Activated CD8-positive, alpha-beta memory T cell treated with anti-CD3 and anti-CD28 coated beads, Interleukin-2, amount 10 ng/mL, durations not matched to agents 7 days and 5 days (primary cell): ENCODE results near the gene HOXD3. TPM values are rescaled to one million over a fixed set of nuclear protein-coding genes. Genes with fewer than 3 reads are reported as not detected.

Source experiments
- ATAC-seq: fragments of 150-1000 bp; cut with Tn5 transposase; one replicate; pipeline ENCODE4 v1.10.0; 2021; ENCODE audit warnings: moderate library complexity
- CTCF ChIA-PET: fragments of 350-600 bp; sonication (Branson Sonifier 250); formaldehyde crosslinking; loops from one replicate; lab custom pipeline; 2021; ENCODE audit warnings: antibody characterized with exemption; lab: Charles Lee
- DNase-seq: peaks from one replicate; pipeline ENCODE4 v3.0.0-alpha.2; 2020
- H3K27ac Mint-ChIP-seq: one replicate; pipeline ENCODE4 v1.8.0; 2021; ENCODE audit warnings: mild to moderate bottlenecking, mixed read lengths
- H3K27me3 Mint-ChIP-seq: one replicate; pipeline ENCODE4 v1.8.0; 2021; ENCODE audit warnings: mixed read lengths
- H3K36me3 Mint-ChIP-seq: one replicate; pipeline ENCODE4 v1.8.0; 2021; ENCODE audit warnings: mild to moderate bottlenecking, mixed read lengths
- H3K4me1 Mint-ChIP-seq: one replicate; pipeline ENCODE4 v1.8.0; 2021; ENCODE audit warnings: mixed read lengths
- H3K4me3 Mint-ChIP-seq: one replicate; pipeline ENCODE4 v1.8.0; 2021; ENCODE audit warnings: mild to moderate bottlenecking, moderate library complexity, mixed read lengths
- H3K9me3 Mint-ChIP-seq: one replicate; pipeline ENCODE4 v1.8.0; 2022; ENCODE audit warnings: low read depth, mixed read lengths
- microRNA-seq: library from miRNA; unstranded; fragments of <30 nt; microRNA quantifications from one replicate; pipeline ENCODE4 v1.2.0, GENCODE V29; 2022
- total RNA-seq, 2 experiments: library from RNA; stranded (reverse); gene quantifications; one replicate each; pipeline ENCODE4 v1.2.3, GENCODE V29; 2021

HOXD3 gene
- total RNA-seq, 2 experiments from 2014 or later = not detected

DNA sequence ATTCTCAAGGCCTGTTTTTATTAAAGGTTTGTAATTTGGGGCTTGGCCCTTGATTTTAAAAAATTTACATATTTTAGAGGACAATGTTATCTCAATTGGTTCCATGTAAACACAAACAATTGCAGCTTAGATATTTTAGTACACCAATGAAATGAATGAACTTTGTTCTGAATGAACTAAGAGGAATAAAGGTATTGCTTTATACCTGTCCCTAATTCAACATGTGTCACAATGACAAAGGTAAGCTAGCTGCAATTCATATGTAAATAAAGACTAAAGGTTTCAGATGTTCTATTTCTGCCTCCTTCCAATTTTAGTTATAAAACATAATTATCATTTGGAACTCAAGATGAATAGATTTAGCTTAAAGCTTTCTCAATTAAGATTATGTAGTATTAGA is 42.8 kb downstream of the HOXD3 start:
- peaks cover 38% of the 10 kb centered on the region for H3K27me3 Mint-ChIP-seq
- no peaks in the 10 kb centered on the region for H3K9me3 Mint-ChIP-seq
- H3K4me1 Mint-ChIP-seq = no peaks in the 10 kb centered on the region
- H3K27ac Mint-ChIP-seq = no peak overlapping the region
- ATAC-seq (no peak), DNase-seq (no peak)
- H3K36me3 Mint-ChIP-seq = no peaks in the 10 kb centered on the region
- CTCF ChIA-PET = interaction anchor here (1.3 kb wide), 1 partner anchor 255 kb away, joined by 3 read pairs; no protein-coding TSS in a partner anchor
- no peak overlapping the region for H3K4me3 Mint-ChIP-seq

DNA sequence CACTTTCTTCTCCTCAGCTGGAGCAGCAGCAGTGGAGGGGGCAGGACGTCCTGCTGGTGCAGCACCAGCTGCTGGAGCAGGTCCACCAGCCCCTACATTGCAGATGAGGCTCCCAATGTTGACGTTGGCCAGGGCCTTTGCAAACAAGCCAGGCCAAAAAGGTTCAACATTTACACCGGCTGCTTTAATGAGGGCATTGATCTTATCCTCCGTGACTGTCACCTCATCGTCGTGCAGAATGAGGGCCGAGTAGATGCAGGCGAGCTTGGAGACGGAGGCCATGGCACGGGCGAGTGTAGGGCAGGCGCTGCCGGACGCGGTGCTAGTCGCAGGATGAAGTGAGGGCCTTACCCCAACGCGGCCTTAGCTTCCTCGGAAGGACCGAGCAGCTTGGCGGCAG is 43.9 kb downstream of the HOXD3 start:
- H3K4me1 Mint-ChIP-seq = no peaks in the 10 kb centered on the region
- DNase-seq = no peak
- H3K4me3 Mint-ChIP-seq = no peak overlapping the region
- ATAC-seq = no peak
- no peak overlapping the region for H3K27ac Mint-ChIP-seq
- CTCF ChIA-PET = interaction anchor here (1.3 kb wide), 1 partner anchor 254 kb away, joined by 3 read pairs; no protein-coding TSS in a partner anchor
- no peaks in the 10 kb centered on the region for H3K9me3 Mint-ChIP-seq
- peaks cover 32% of the 10 kb centered on the region for H3K27me3 Mint-ChIP-seq
- H3K36me3 Mint-ChIP-seq = no peaks in the 10 kb centered on the region

DNA sequence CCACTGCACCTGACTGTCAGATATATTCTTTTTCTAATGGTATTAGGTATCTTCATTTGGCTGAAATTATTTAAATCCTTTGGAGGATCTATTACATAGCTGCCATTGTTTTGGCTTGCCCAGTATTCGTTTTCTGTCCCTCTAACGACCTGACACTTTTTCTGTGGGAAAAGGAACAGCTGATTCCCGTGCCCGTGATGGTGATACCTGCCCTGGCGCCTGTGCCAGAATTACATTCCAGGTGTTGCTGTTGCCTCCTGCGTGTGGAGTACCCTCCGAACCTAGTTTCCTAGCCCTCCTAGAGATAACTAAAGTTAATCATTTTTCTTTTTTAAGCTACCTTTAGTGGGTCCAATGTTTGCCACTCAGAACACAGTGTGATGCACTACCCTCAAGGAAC is 45.4 kb downstream of the HOXD3 start:
- peaks cover 23% of the 10 kb centered on the region for H3K27me3 Mint-ChIP-seq
- no peak for ATAC-seq

DNA sequence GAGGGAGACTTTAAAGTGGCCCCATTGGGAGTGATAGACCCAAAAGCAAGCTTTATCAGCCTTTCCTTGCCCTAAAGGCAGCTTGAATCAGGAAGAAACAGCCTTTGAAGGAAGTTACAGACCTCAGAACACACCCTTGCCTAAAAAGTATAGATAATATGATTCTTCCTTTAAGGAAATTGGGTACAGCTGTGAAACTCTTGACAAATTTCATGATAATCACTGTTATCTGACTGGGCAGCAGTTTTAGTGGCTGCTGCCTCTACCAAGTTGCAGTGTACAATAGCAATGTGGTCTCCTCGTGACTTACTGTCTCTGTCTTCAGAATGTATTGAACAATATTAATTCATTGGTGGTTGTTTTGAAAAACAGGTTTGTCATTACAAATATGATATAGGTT is 48.0 kb downstream of the HOXD3 start:
- Mint-ChIP-seq H3K36me3 (no peaks in the 10 kb centered on the region), H3K4me3 (no peak overlapping the region), H3K9me3 (no peaks in the 10 kb centered on the region), H3K27ac (no peak overlapping the region), H3K27me3 (peaks cover 17% of the 10 kb centered on the region), H3K4me1 (no peaks in the 10 kb centered on the region)
- ATAC-seq (no peak), DNase-seq (no peak)
- CTCF ChIA-PET = no interaction called here

More for the DNA sequence above, 45.4 kb downstream of the HOXD3 start:
- Mint-ChIP-seq H3K9me3 (no peaks in the 10 kb centered on the region), H3K27ac (no peak overlapping the region), H3K36me3 (no peaks in the 10 kb centered on the region), H3K4me3 (no peak overlapping the region), H3K4me1 (no peaks in the 10 kb centered on the region)
- CTCF ChIA-PET = no interaction called here
- DNase-seq = no peak

DNA sequence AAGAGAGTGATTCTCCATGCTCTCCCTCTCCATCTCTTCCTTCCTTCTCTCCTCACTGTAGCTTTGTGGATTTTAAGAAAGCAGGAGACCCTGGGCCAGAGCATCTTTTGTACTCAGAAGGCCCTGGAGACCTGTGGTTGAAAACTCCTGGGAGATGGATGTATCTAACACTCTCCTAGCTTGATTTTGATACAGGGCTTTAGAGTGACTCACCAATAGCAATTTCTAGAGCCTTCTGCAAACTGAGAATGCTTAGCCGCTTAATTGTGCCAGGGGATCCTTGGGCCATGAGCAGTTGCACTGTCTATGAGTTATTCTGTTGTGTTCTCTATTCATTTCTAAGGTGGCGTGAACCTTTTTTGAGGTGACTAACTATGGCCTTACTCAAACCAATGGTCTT is 49.0 kb downstream of the HOXD3 start:
- Mint-ChIP-seq H3K4me3 (no peak overlapping the region), H3K27ac (no peak overlapping the region), H3K27me3 (peaks cover 18% of the 10 kb centered on the region), H3K4me1 (no peaks in the 10 kb centered on the region), H3K9me3 (no peaks in the 10 kb centered on the region), H3K36me3 (no peaks in the 10 kb centered on the region)
- CTCF ChIA-PET = no interaction called here
- DNase-seq = no peak
- ATAC-seq = no peak

DNA sequence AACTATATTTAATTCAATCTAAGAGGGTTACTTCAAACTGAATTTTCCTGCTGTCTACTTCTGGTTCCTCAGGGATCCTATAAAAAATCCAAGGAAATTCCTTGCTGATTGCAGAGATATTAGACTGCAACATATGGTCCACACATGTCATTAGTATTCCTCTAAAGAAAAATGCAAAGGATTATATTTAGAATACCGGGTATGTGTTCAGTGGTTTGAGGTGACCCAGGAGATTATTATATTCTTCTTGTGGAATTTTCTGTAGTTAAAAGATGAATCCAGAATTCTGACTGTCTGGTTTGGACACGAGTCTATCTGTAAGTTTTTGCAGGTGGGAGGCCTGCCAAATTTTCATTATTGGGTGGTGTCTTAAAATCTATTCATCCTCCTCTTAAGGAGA is 49.6 kb downstream of the HOXD3 start:
- ATAC-seq = no peak
- DNase-seq = no peak
- Mint-ChIP-seq H3K27me3 (peaks cover 23% of the 10 kb centered on the region), H3K9me3 (no peaks in the 10 kb centered on the region), H3K4me3 (no peak overlapping the region), H3K36me3 (no peaks in the 10 kb centered on the region), H3K27ac (no peak overlapping the region), H3K4me1 (no peaks in the 10 kb centered on the region)
- CTCF ChIA-PET = no interaction called here

DNA sequence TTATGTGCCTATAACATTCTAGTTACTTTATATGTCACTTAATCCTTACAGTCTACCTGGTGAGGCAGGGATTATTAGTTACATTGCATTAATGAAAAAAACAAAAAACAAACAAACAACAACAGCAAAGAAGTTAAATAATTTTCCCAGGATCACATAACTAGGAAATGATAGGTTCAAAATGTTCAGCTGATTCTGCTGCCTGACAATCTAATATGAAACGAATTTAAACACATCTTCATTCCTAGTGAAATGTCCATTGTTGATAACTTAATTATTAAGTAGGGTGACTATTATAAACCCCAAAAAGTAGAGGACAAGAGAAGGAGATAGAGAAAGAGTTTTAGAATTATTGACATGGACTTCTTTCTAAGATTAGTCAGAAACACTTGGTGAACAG is 54.0 kb downstream of the HOXD3 start:
- H3K4me1 Mint-ChIP-seq = no peaks in the 10 kb centered on the region
- ATAC-seq (no peak), DNase-seq (no peak)
- peaks cover 22% of the 10 kb centered on the region for H3K27me3 Mint-ChIP-seq
- no peak overlapping the region for H3K4me3 Mint-ChIP-seq
- no peaks in the 10 kb centered on the region for H3K9me3 Mint-ChIP-seq
- CTCF ChIA-PET = interaction anchor here (0.6 kb wide), 1 partner anchor 183 kb away, joined by 4 read pairs; no protein-coding TSS in a partner anchor
- no peaks in the 10 kb centered on the region for H3K36me3 Mint-ChIP-seq
- no peak overlapping the region for H3K27ac Mint-ChIP-seq

DNA sequence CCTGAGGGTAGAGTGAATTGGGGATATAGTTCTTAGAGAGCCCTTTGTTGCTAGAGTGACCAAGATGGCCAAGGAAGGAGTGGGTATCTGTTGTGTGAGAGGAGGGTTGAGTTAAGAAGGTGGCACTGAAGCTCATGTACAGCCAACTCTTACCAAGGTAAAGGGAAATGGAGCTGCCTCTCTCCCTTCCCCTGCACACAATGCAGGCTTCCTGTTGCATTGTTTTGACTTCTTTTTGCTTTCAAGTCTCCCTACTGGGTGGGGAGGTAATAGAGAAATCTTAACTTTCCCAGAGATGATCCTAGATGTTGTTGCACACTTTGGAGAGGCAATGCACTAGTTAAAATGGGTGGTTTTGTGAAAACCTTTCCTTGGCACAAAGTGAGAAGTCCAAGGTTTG is 55.2 kb downstream of the HOXD3 start:
- H3K36me3 Mint-ChIP-seq = no peaks in the 10 kb centered on the region
- H3K27me3 Mint-ChIP-seq = peaks cover 22% of the 10 kb centered on the region
- no peaks in the 10 kb centered on the region for H3K9me3 Mint-ChIP-seq
- H3K4me1 Mint-ChIP-seq = no peaks in the 10 kb centered on the region
- no peak for ATAC-seq
- no peak overlapping the region for H3K4me3 Mint-ChIP-seq
- CTCF ChIA-PET = no interaction called here
- H3K27ac Mint-ChIP-seq = no peak overlapping the region
- no peak for DNase-seq

DNA sequence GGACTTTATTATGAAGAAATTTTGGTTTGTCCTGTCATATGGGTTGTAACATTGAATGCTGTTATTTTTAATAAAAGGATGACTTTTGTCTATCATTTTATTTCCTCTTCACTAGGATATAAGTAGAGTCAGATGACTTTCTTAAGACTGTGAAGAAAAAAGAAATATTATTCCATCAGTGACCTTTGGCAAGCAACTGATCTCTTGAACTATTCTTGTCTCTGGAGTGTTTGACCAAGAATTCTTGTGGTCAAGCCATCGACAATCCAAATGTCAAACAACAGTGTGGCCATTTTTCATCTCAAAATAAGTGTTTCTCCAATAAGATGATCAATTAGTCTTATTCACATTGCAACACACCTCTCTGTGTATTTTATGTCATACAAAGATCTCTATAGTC is 56.3 kb downstream of the HOXD3 start:
- Mint-ChIP-seq H3K4me3 (no peak overlapping the region), H3K36me3 (no peaks in the 10 kb centered on the region), H3K4me1 (no peaks in the 10 kb centered on the region), H3K27ac (no peak overlapping the region), H3K9me3 (no peaks in the 10 kb centered on the region), H3K27me3 (peaks cover 22% of the 10 kb centered on the region)
- ATAC-seq (no peak), DNase-seq (no peak)
- CTCF ChIA-PET = no interaction called here

Small RNA genes within 50 kb of the gene (microRNA-seq; reads per million reads assigned to microRNA genes)
- gene MIR10B = not detected

Other genes starting within 250 kb of the HOXD3 start
- gene LNPK, start 155.0 kb upstream of the HOXD3 start, total RNA-seq = 10 to 100 TPM; 34.1 to 38.2 TPM
- not detected for gene EVX2, start 73.3 kb upstream of the HOXD3 start, total RNA-seq
- gene HOXD13, start 64.6 kb upstream of the HOXD3 start, total RNA-seq = not detected
- gene HOXD12, start 57.5 kb upstream of the HOXD3 start, total RNA-seq = not detected
- not detected for gene HOXD11, start 50.0 kb upstream of the HOXD3 start, total RNA-seq
- gene HOXD10, start 40.5 kb upstream of the HOXD3 start, total RNA-seq = not detected
- gene HOXD9, start 34.6 kb upstream of the HOXD3 start, total RNA-seq = not detected
- gene HOXD8, start 27.6 kb upstream of the HOXD3 start, total RNA-seq = not detected
- gene HOXD4, start 5.8 kb upstream of the HOXD3 start, total RNA-seq = not detected
- gene HOXD1, start 31.4 kb downstream of the HOXD3 start, total RNA-seq = not detected
- gene MTX2, start 112.1 kb downstream of the HOXD3 start, total RNA-seq = 10 to 100 TPM; 12.2 to 14.8 TPM